K562 (cell line): Measurements from ENCODE around the gene ITGB5. TPM values are rescaled to one million over a fixed set of nuclear protein-coding genes. Genes with fewer than 3 reads are reported as not detected.
A peak's percentile ranks its signal among the peaks of the same experiment; 100 is the strongest.

Experiments used
- ATF3 ChIP-seq, 2 experiments: fragments of 450-650 bp in 1 of 2; sonication (generic) in 1 of 2; formaldehyde crosslinking in 1 of 2; IDR thresholded peaks in 1 of 2; conservative IDR thresholded peaks in 1 of 2; 2 replicates each; pipeline versions ENCODE4 v1.6.1 to v1.8.1; 2016 to 2023; ENCODE audit warnings: mild to moderate bottlenecking in 2 of 2, moderate library complexity in 2 of 2, inconsistent platforms in 1 of 2, missing genetic modification reagents in 1 of 2
- CHCHD3 ChIP-seq: fragments of 250-450 bp; sonication (Bioruptor Pico); IDR thresholded peaks from 2 replicates; pipeline ENCODE4 v2.1.2; 2022; ENCODE audit warnings: mild to moderate bottlenecking
- DACH1 ChIP-seq: fragments of 450-650 bp; IDR thresholded peaks from 2 replicates; pipeline ENCODE4 v1.6.1; 2018; ENCODE audit not compliant: partially characterized antibody
- EHMT2 ChIP-seq: fragments of 450-650 bp; IDR thresholded peaks from 2 replicates; pipeline ENCODE4 v1.6.1; 2018; ENCODE audit warnings: antibody characterized with exemption
- ELK3 ChIP-seq: fragments of 450-650 bp; formaldehyde crosslinking; IDR thresholded peaks from 2 replicates; pipeline ENCODE4 v1.4.0; 2020; ENCODE audit warnings: mild to moderate bottlenecking
- HLTF ChIP-seq: fragments of 450-650 bp; IDR thresholded peaks from 2 replicates; pipeline ENCODE4 v1.6.1; 2016
- KLF10 ChIP-seq: fragments of 250-450 bp; sonication (Bioruptor Pico); IDR thresholded peaks from 2 replicates; pipeline ENCODE4 v1.6.1; 2021; ENCODE audit warnings: matching md5 sums
- KLF16 ChIP-seq: IDR thresholded peaks from 2 replicates; pipeline ENCODE4 v1.6.1; 2016; ENCODE audit warnings: antibody characterized with exemption
- MNT ChIP-seq, 2 experiments: fragments of 450-650 bp; conservative IDR thresholded peaks; 2 replicates each; pipeline ENCODE4 v1.6.1; 2017; ENCODE audit warnings: mild to moderate bottlenecking in 2 of 2, moderate library complexity in 2 of 2
- MTA2 ChIP-seq: fragments of 450-650 bp; IDR thresholded peaks from 2 replicates; pipeline ENCODE4 v1.6.1; 2016; ENCODE audit warnings: low read depth
- NCOA4 ChIP-seq: fragments of 450-650 bp; IDR thresholded peaks from 2 replicates; pipeline ENCODE4 v1.6.1; 2018; ENCODE audit warnings: mild to moderate bottlenecking; ENCODE audit not compliant: partially characterized antibody
- NR1H2 ChIP-seq: sonication (generic); formaldehyde crosslinking; IDR thresholded peaks from 2 replicates; pipeline ENCODE4 v1.4.0; 2020; ENCODE audit warnings: mild to moderate bottlenecking, missing genetic modification reagents
- NR2C2 ChIP-seq, 2 experiments: fragments of 200-800 bp in 1 of 2; sonication (Bioruptor generic) in 1 of 2; sonication (generic) in 1 of 2; formaldehyde crosslinking in 1 of 2; IDR thresholded peaks; 2 replicates each; pipeline versions ENCODE4 v1.6.1 to v1.8.0; 2016 to 2022; ENCODE audit warnings: mild to moderate bottlenecking in 1 of 2, missing compliant biosample characterization in 1 of 2, missing genetic modification characterization in 1 of 2, missing genetic modification reagents in 1 of 2
- POLR2H ChIP-seq: IDR thresholded peaks from 2 replicates; pipeline ENCODE4 v1.6.1; 2016; ENCODE audit warnings: missing genetic modification characterization, low read depth, mild to moderate bottlenecking, control low read depth, missing compliant biosample characterization, moderate library complexity
- SAP30 ChIP-seq: fragments of 200-600 bp; sonication (generic); IDR thresholded peaks from 2 replicates; pipeline ENCODE4 v1.6.1; 2012; ENCODE audit warnings: borderline replicate concordance, low read depth, mild to moderate bottlenecking, moderate library complexity, low read length, control low read depth, inconsistent platforms; ENCODE audit not compliant: insufficient read depth, poor library complexity, severe bottlenecking
- SP1 ChIP-seq: sonication (generic); formaldehyde crosslinking; IDR thresholded peaks from 2 replicates; pipeline ENCODE4 v1.8.1; 2022; ENCODE audit warnings: mild to moderate bottlenecking, missing genetic modification reagents
- ZFX ChIP-seq: sonication (generic); formaldehyde crosslinking; IDR thresholded peaks from 2 replicates; pipeline ENCODE4 v1.8.0; 2022; ENCODE audit warnings: mild to moderate bottlenecking, missing genetic modification reagents, moderate library complexity
- ZNF217 ChIP-seq: sonication (generic); formaldehyde crosslinking; IDR thresholded peaks from 2 replicates; pipeline ENCODE4 v1.8.0; 2022; ENCODE audit warnings: mild to moderate bottlenecking, missing genetic modification reagents
- ZNF24 ChIP-seq: fragments of 450-650 bp; IDR thresholded peaks from 2 replicates; pipeline ENCODE4 v1.6.1; 2016
- polyA plus RNA-seq, 8 experiments: library from polyadenylated mRNA; depleted of rRNA in 4 of 8; stranded (reverse) in 5 of 8; unstranded in 3 of 8; fragments of >200 nt; fragmentation: Nextera tagmentation in 2 of 8; fragmentation: Illumina TruSeq in 1 of 8; extraction: Ambion mirVana in 2 of 8; extraction: Trizol in 1 of 8; gene quantifications; 2 replicates each; pipeline versions ENCODE4 v1.2.1 to v1.2.3, GENCODE V29; 2011 to 2014; ENCODE audit warnings: inconsistent platforms in 1 of 8, missing spikeins in 1 of 8
- total RNA-seq, 7 experiments: library from RNA; depleted of rRNA in 6 of 7; stranded (reverse); fragments of >200 nt in 6 of 7; fragmentation: Illumina TruSeq in 2 of 7; extraction: Trizol in 2 of 7; gene quantifications; 2 replicates each; pipeline versions ENCODE4 v1.2.1 to v1.2.3, GENCODE V29; 2011 to 2021; ENCODE audit warnings: low replicate concordance in 1 of 7
- TF ChIP-seq, protein P1 (sequence below): fragments of 450-650 bp; IDR thresholded peaks from 2 replicates; pipeline ENCODE4 v1.7.0; 2016; ENCODE audit warnings: borderline replicate concordance
- TF ChIP-seq, protein P2 (sequence below), 2 experiments: fragments of 250-450 bp in 1 of 2; fragments of 450-650 bp in 1 of 2; sonication (Bioruptor Pico) in 1 of 2; IDR thresholded peaks; 2 replicates each; pipeline versions ENCODE4 v1.6.1 to v1.8.0; 2016 to 2021; ENCODE audit warnings: mild to moderate bottlenecking in 2 of 2, moderate library complexity in 2 of 2, missing compliant biosample characterization in 1 of 2, missing genetic modification characterization in 1 of 2

The ITGB5 gene
- total and polyA plus RNA-seq, 9 of the 15 experiments (the other 6 are each of a cell fraction or from before 2014, with no cell fraction given), result 1.7 to 46.8 (median 9.9) TPM

GRCh38 chr3:124730129-124730940, 156.8 kb downstream of the ITGB5 start, which contains the start of gene UMPS (continued):
- TF ChIP-seq SAP30 (peak; percentile 74), EHMT2 (peak; percentile 87; the same call in 1 of the 2 replicates), ELK3 (CRISPR knock-in tag) (no peak), DACH1 (no peak), MTA2 (no peak), ATF3 (IDR thresholded peaks at IDR 0.05) (peak; percentile 100), ATF3 (CRISPR knock-in tag; conservative IDR thresholded peaks at IDR 0.05) (peak; percentile 87), POLR2H (tag) (peak; percentile 70), ZNF217 (CRISPR knock-in tag) (no peak), ZNF24 (no peak), NCOA4 (peak; percentile 41), CHCHD3 (no peak), NR1H2 (CRISPR knock-in tag) (no peak), SP1 (CRISPR knock-in tag) (peak; percentile 50; the same call in 1 of the 2 replicates), MNT (conservative IDR thresholded peaks at IDR 0.05) (peak; percentile 41 to 86; a peak in 3 of 4 replicates), KLF10 (no peak), HLTF (no peak), KLF16 (no peak), ZFX (CRISPR knock-in tag) (peak; percentile 89), NR2C2 (CRISPR knock-in tag; IDR thresholded peaks at IDR 0.05) (no peak), NR2C2 (tag; IDR thresholded peaks at IDR 0.05) (peak; percentile 74)
- TF ChIP-seq, protein P1, sequence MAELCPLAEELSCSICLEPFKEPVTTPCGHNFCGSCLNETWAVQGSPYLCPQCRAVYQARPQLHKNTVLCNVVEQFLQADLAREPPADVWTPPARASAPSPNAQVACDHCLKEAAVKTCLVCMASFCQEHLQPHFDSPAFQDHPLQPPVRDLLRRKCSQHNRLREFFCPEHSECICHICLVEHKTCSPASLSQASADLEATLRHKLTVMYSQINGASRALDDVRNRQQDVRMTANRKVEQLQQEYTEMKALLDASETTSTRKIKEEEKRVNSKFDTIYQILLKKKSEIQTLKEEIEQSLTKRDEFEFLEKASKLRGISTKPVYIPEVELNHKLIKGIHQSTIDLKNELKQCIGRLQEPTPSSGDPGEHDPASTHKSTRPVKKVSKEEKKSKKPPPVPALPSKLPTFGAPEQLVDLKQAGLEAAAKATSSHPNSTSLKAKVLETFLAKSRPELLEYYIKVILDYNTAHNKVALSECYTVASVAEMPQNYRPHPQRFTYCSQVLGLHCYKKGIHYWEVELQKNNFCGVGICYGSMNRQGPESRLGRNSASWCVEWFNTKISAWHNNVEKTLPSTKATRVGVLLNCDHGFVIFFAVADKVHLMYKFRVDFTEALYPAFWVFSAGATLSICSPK, result no peak
- TF ChIP-seq, protein P2, sequence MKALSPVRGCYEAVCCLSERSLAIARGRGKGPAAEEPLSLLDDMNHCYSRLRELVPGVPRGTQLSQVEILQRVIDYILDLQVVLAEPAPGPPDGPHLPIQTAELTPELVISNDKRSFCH (CRISPR knock-in tag; IDR thresholded peaks at IDR 0.05), result no peak
- TF ChIP-seq, protein P2 (tag; IDR thresholded peaks at IDR 0.05), result 0 out of 2 replicates have a peak, but pooled peaks have one; percentile 35
